Trophoblast cell (in vitro differentiated cells and primary cell): Measurements from ENCODE around the gene PPT1.

ENCODE experiments used
- DNase-seq, 2 donors: peaks; one replicate each; pipeline ENCODE4 v3.0.0-alpha.2; 2016
- H2AFZ ChIP-seq: 2 replicates; pipeline ENCODE4 v1.6.1; 2013; ENCODE audit warnings: low read length, moderate library complexity, mild to moderate bottlenecking; ENCODE audit not compliant: insufficient read depth, poor library complexity
- H2AK5ac ChIP-seq: 2 replicates; pipeline ENCODE4 v1.6.1; 2013; ENCODE audit warnings: mild to moderate bottlenecking, low read length
- H2BK120ac ChIP-seq: 2 replicates; pipeline ENCODE4 v1.6.1; 2013; ENCODE audit warnings: low read length, mild to moderate bottlenecking, moderate library complexity; ENCODE audit not compliant: insufficient read depth, poor library complexity
- H2BK12ac ChIP-seq: 2 replicates; pipeline ENCODE4 v1.6.1; 2013; ENCODE audit warnings: mild to moderate bottlenecking, low read length, moderate library complexity
- H2BK5ac ChIP-seq: 2 replicates; pipeline ENCODE4 v1.6.1; 2013; ENCODE audit warnings: low read length, low read depth, moderate library complexity, mild to moderate bottlenecking; ENCODE audit not compliant: poor library complexity
- H3K14ac ChIP-seq: 2 replicates; pipeline ENCODE4 v1.6.1; 2013; ENCODE audit warnings: mild to moderate bottlenecking, low read length
- H3K18ac ChIP-seq: 2 replicates; pipeline ENCODE4 v1.6.1; 2013; ENCODE audit warnings: mild to moderate bottlenecking, low read length
- H3K23ac ChIP-seq: 2 replicates; pipeline ENCODE4 v1.6.1; 2013; ENCODE audit warnings: low read length
- H3K27ac ChIP-seq: 2 replicates; pipeline ENCODE4 v1.5.1; 2013; ENCODE audit warnings: low read depth, mild to moderate bottlenecking, inconsistent platforms, low read length, moderate library complexity
- H3K27me3 ChIP-seq: 2 replicates; pipeline ENCODE4 v1.6.1; 2013; ENCODE audit warnings: inconsistent platforms, mild to moderate bottlenecking, low read length, moderate library complexity; ENCODE audit not compliant: insufficient read depth
- H3K36me3 ChIP-seq, 2 experiments: 1 replicate in 1 of 2; 2 replicates in 1 of 2; pipeline ENCODE4 v1.6.1; 2013; ENCODE audit warnings: low read length in 2 of 2, mild to moderate bottlenecking in 2 of 2, moderate library complexity in 1 of 2; ENCODE audit not compliant: insufficient read depth in 2 of 2, control insufficient read depth in 1 of 2
- H3K4ac ChIP-seq: 2 replicates; pipeline ENCODE4 v1.6.1; 2013; ENCODE audit warnings: low read depth, mild to moderate bottlenecking, low read length, moderate library complexity
- H3K4me1 ChIP-seq, 2 experiments: 1 replicate in 1 of 2; 2 replicates in 1 of 2; pipeline ENCODE4 v1.6.1; 2013; ENCODE audit warnings: low read length in 2 of 2, mild to moderate bottlenecking in 2 of 2, moderate library complexity in 1 of 2; ENCODE audit not compliant: insufficient read depth in 2 of 2, control insufficient read depth in 1 of 2
- H3K4me2 ChIP-seq: 2 replicates; pipeline ENCODE4 v1.6.1; 2013; ENCODE audit warnings: inconsistent platforms, mild to moderate bottlenecking, low read length, moderate library complexity
- H3K4me3 ChIP-seq: 2 replicates; pipeline ENCODE4 v1.5.1; 2013; ENCODE audit warnings: mild to moderate bottlenecking, low read depth, low read length, inconsistent platforms
- H3K79me1 ChIP-seq: one replicate; pipeline ENCODE4 v1.6.1; 2013; ENCODE audit warnings: low read length
- H3K79me2 ChIP-seq: 2 replicates; pipeline ENCODE4 v1.6.1; 2013; ENCODE audit warnings: low read length, mild to moderate bottlenecking; ENCODE audit not compliant: control insufficient read depth, insufficient read depth, poor library complexity
- H3K9ac ChIP-seq: 2 replicates; pipeline ENCODE4 v1.6.1; 2013; ENCODE audit warnings: mild to moderate bottlenecking, low read length
- H3K9me3 ChIP-seq: 2 replicates; pipeline ENCODE4 v1.6.1; 2013; ENCODE audit warnings: low read depth, mild to moderate bottlenecking, control low read depth, inconsistent platforms, low read length; ENCODE audit not compliant: insufficient read depth
- H4K12ac ChIP-seq: 2 replicates; pipeline ENCODE4 v1.6.1; 2013; ENCODE audit warnings: low read depth, mild to moderate bottlenecking, low read length, moderate library complexity
- H4K8ac ChIP-seq: 2 replicates; pipeline ENCODE4 v1.6.1; 2013; ENCODE audit warnings: low read depth, mild to moderate bottlenecking, low read length, moderate library complexity
- H4K91ac ChIP-seq: one replicate; pipeline ENCODE4 v1.6.1; 2013; ENCODE audit warnings: low read depth, mild to moderate bottlenecking, low read length, moderate library complexity
- WGBS: extraction: QIAGEN DNeasy Blood & Tissue Kit; methylation state at CpG from one replicate; pipeline ENCODE4 v1.1.7; 2013; ENCODE audit warnings: missing lambda C conversion rate; ENCODE audit not compliant: insufficient read length, insufficient coverage; ENCODE audit errors: extremely low coverage; 5-methylcytosine and 5-hydroxymethylcytosine counted together

Gene PPT1

DNA sequence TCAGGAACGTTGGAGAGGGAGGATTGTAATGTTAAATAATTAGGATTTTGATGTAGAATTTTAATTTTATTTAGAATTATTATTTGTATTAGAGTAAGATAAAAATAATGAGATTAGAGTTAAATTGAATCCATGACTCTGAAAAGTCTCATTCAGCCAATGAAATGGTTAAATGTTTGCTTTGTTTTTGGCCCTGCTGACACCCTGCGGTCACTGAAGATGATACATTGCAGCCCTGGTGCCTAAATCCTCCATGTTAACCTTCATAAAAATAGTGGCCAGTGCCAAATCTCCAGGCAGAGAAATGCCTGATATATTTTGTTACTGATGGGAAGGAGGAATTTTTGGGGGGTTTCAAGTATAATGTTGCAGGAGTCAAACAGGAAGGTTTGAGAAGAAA is 36.8 kb upstream of the PPT1 start:
- H3K4me3 ChIP-seq = no peak overlapping the region
- no peak overlapping the region for H4K12ac ChIP-seq
- H3K18ac ChIP-seq = no peak overlapping the region
- no peaks in the 10 kb centered on the region for H3K79me2 ChIP-seq
- no peak overlapping the region for H3K4me2 ChIP-seq
- H3K79me1 ChIP-seq = no peaks in the 10 kb centered on the region
- no peak overlapping the region for H2BK12ac ChIP-seq
- H2AK5ac ChIP-seq = no peak overlapping the region
- H3K36me3 ChIP-seq = no peaks in the 10 kb centered on the region
- no peak overlapping the region for H3K9ac ChIP-seq
- no peak overlapping the region for H2BK5ac ChIP-seq
- H3K9me3 ChIP-seq = no peaks in the 10 kb centered on the region
- peak in 1 of 2 donors; percentile 32 for DNase-seq
- 100% methylated on average over 1 of the region's 2 CpGs for WGBS
- H4K8ac ChIP-seq = no peak overlapping the region
- no peaks in the 10 kb centered on the region for H3K27me3 ChIP-seq
- H2BK120ac ChIP-seq = no peak overlapping the region
- no peak overlapping the region for H3K23ac ChIP-seq
- no peak overlapping the region for H2AFZ ChIP-seq
- H3K4me1 ChIP-seq = no peaks in the 10 kb centered on the region
- no peak overlapping the region for H3K4ac ChIP-seq
- no peak overlapping the region for H3K27ac ChIP-seq
- H3K14ac ChIP-seq = no peak overlapping the region
- H4K91ac ChIP-seq = no peak overlapping the region

DNA sequence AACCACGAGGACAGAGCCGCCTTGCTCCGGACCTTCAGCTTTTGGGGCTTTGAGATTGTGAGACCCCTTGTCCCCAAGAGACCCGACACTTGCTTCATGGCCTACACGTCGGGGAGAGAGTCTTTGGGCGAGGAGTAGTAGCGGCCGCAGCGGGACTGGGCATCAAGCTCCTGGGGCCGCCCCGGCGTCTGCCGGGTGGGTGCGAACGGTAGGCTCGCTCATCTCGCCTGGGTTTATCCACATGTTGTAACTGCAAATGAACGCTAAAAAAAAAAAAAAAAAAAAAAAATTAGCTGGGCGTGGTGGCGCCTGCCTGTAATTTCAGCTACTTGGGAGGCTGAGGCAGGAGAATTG is 36.2 kb upstream of the PPT1 start:
- Histone ChIP-seq H3K27ac (no peak overlapping the region), H3K14ac (no peak overlapping the region), H4K91ac (no peak overlapping the region), H3K9me3 (no peaks in the 10 kb centered on the region), H3K18ac (no peak overlapping the region), H3K4me3 (no peak overlapping the region), H3K27me3 (no peaks in the 10 kb centered on the region), H4K8ac (no peak overlapping the region), H2BK12ac (no peak overlapping the region), H3K4ac (no peak overlapping the region), H2BK5ac (no peak overlapping the region), H3K9ac (no peak overlapping the region), H3K23ac (no peak overlapping the region), H3K4me2 (no peak overlapping the region), H3K4me1 (no peaks in the 10 kb centered on the region), H3K79me2 (no peaks in the 10 kb centered on the region), H4K12ac (no peak overlapping the region), H2AK5ac (no peak overlapping the region), H2AFZ (no peak overlapping the region), H2BK120ac (no peak overlapping the region), H3K36me3 (no peaks in the 10 kb centered on the region), H3K79me1 (no peaks in the 10 kb centered on the region)
- DNase-seq = peak in 1 of 2 donors; percentile 3
- no CpG with 5 or more reads among the region's 21 CpGs for WGBS

DNA sequence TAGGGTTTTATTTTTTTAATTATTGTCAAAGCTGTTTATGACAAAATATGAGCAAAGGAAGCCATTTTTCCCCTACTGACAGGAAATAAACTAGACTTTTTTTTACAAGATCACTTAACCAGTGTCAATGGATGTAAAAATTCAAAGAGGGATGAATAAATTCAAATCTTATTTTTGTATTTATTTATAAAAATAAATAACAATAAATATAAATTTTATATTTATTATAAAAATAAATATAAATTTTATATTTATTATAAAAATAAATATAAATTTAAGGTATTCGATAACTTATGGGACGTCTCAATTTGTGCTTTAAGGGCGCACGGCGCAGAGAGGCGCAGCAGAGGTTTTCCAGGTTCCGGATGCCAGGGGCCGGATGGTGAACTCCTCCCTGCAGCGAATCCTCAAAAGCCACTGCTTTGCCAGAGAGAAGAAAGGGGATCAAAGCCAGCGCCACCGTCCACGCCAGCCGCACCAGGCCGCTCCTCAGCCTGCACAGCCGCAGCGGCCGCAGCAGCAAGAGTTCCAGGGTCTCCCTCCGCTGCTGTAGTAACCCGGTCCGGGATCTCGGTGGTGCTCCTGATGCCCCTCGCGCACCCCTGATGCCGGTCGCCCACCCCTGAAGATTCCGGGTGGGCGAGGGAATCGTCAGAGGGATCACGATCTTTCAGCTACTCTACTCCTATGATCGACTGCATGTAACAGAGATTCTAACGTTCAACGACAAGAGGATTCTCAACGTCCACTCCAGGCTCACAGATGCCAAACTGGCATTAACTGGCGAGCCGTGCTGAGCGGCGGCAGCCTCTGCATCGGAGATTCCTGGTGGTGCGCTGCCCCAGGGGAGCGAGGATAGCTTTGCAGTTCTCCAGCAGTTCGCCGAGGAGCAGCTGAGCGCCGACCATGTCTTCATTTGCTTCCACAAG is 35.6 kb upstream of the PPT1 start:
- no peak overlapping the region for H2AFZ ChIP-seq
- no peaks in the 10 kb centered on the region for H3K4me1 ChIP-seq
- H3K23ac ChIP-seq = no peak overlapping the region
- H4K91ac ChIP-seq = no peak overlapping the region
- H3K27ac ChIP-seq = no peak overlapping the region
- no peak overlapping the region for H3K4me3 ChIP-seq
- H2AK5ac ChIP-seq = no peak overlapping the region
- no peaks in the 10 kb centered on the region for H3K36me3 ChIP-seq
- no peaks in the 10 kb centered on the region for H3K27me3 ChIP-seq
- no peak overlapping the region for H2BK5ac ChIP-seq
- H2BK12ac ChIP-seq = peak overlapping the region; percentile 2
- no peaks in the 10 kb centered on the region for H3K9me3 ChIP-seq
- H3K79me2 ChIP-seq = no peaks in the 10 kb centered on the region
- H3K9ac ChIP-seq = no peak overlapping the region
- no peak overlapping the region for H4K8ac ChIP-seq
- no peak overlapping the region for H3K18ac ChIP-seq
- H4K12ac ChIP-seq = no peak overlapping the region
- H2BK120ac ChIP-seq = no peak overlapping the region
- no peak overlapping the region for H3K4ac ChIP-seq
- no CpG with 5 or more reads among the region's 44 CpGs for WGBS
- H3K4me2 ChIP-seq = no peak overlapping the region
- H3K79me1 ChIP-seq = no peaks in the 10 kb centered on the region
- no peak overlapping the region for H3K14ac ChIP-seq
- peak in 1 of 2 donors; percentile 37 for DNase-seq

DNA sequence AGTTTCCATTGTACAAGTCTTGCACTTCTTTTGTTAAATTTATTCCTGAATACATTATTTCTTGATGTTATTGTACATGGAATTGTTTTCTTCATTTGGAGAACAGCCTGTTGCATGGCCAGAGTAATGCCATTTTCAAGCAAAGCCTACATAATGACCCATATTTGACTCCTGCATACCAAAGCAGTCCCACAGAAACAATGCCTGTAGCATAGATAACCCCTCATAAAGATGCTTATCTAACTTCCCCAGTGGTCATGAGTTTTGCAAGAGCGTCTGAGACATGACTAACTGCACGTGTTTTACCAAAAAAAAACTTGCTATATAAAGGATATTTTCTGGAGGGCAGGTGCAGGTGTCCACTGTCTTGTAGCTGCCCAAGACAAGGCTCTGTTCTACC is 33.8 kb upstream of the PPT1 start:
- DNase-seq = peak; percentile 51 to 84
- H3K27me3 ChIP-seq = no peaks in the 10 kb centered on the region
- no peaks in the 10 kb centered on the region for H3K36me3 ChIP-seq
- H3K79me2 ChIP-seq = no peaks in the 10 kb centered on the region
- H3K4me3 ChIP-seq = no peak overlapping the region
- H3K9ac ChIP-seq = no peak overlapping the region
- no peaks in the 10 kb centered on the region for H3K79me1 ChIP-seq
- H2BK12ac ChIP-seq = no peak overlapping the region
- no peak overlapping the region for H2AFZ ChIP-seq
- no peak overlapping the region for H2BK5ac ChIP-seq
- no peak overlapping the region for H2AK5ac ChIP-seq
- H3K23ac ChIP-seq = no peak overlapping the region
- no peaks in the 10 kb centered on the region for H3K9me3 ChIP-seq
- no peak overlapping the region for H4K91ac ChIP-seq
- no peak overlapping the region for H4K12ac ChIP-seq
- H3K4ac ChIP-seq = no peak overlapping the region
- no CpG with 5 or more reads among the region's 2 CpGs for WGBS
- H3K4me1 ChIP-seq = no peaks in the 10 kb centered on the region
- H3K27ac ChIP-seq = no peak overlapping the region
- H3K18ac ChIP-seq = no peak overlapping the region
- H3K4me2 ChIP-seq = no peak overlapping the region
- H3K14ac ChIP-seq = no peak overlapping the region
- H2BK120ac ChIP-seq = no peak overlapping the region
- no peak overlapping the region for H4K8ac ChIP-seq
